Astrocyte (in vitro differentiated cells and primary cell): ENCODE results near the gene CALML6. TPM values are rescaled to one million over a fixed set of nuclear protein-coding genes. Genes with fewer than 3 reads are reported as not detected.

Experiments used
- DNase-seq: peaks from one replicate; pipeline ENCODE4 v3.0.0-alpha.2; 2010; ENCODE audit warnings: low read depth
- FAIRE-seq: peaks from 2 replicates; lab custom pipeline; 2011; peaks lifted over from hg19 to GRCh38; lab: Jason Lieb, UNC
- H2AFZ ChIP-seq: 2 replicates; pipeline ENCODE4 v1.6.0; 2012; ENCODE audit warnings: low read depth, low read length, inconsistent platforms
- H3K27ac ChIP-seq: 2 replicates; pipeline ENCODE4 v1.5.1; 2011; ENCODE audit warnings: low read depth, low read length, inconsistent platforms
- H3K27me3 ChIP-seq: 2 replicates; pipeline ENCODE4 v1.6.0; 2011; ENCODE audit warnings: low read length, inconsistent platforms; ENCODE audit not compliant: insufficient read depth
- H3K36me3 ChIP-seq: 2 replicates; pipeline ENCODE4 v1.5.1; 2011; ENCODE audit warnings: low read length, inconsistent platforms; ENCODE audit not compliant: insufficient read depth
- H3K4me1 ChIP-seq: 2 replicates; pipeline ENCODE4 v1.5.1; 2011; ENCODE audit warnings: low read length, inconsistent platforms; ENCODE audit not compliant: insufficient read depth
- H3K4me2 ChIP-seq: 2 replicates; pipeline ENCODE4 v1.6.0; 2012; ENCODE audit warnings: low read length, inconsistent platforms
- H3K4me3 ChIP-seq: 2 replicates; pipeline ENCODE4 v1.5.1; 2011; ENCODE audit warnings: low read depth, mild to moderate bottlenecking, low read length, inconsistent platforms; ENCODE audit not compliant: insufficient read depth
- H3K79me2 ChIP-seq: 2 replicates; pipeline ENCODE4 v1.6.0; 2012; ENCODE audit warnings: mild to moderate bottlenecking, low read length, inconsistent platforms; ENCODE audit not compliant: insufficient read depth
- H3K9ac ChIP-seq: 2 replicates; pipeline ENCODE4 v1.6.0; 2012; ENCODE audit warnings: mild to moderate bottlenecking, low read length, inconsistent platforms
- H3K9me3 ChIP-seq: 2 replicates; pipeline ENCODE4 v1.5.1; 2012; ENCODE audit warnings: low read depth, mild to moderate bottlenecking, low read length, inconsistent platforms; ENCODE audit not compliant: insufficient read depth
- H4K20me1 ChIP-seq: 2 replicates; pipeline ENCODE4 v1.6.0; 2012; ENCODE audit warnings: low read length, inconsistent platforms; ENCODE audit not compliant: insufficient read depth
- H3K27ac Mint-ChIP-seq: one replicate; pipeline ENCODE4 v1.8.0; 2021; ENCODE audit warnings: mild to moderate bottlenecking, mixed read lengths; ENCODE audit not compliant: unreplicated experiment
- H3K27me3 Mint-ChIP-seq: one replicate; pipeline ENCODE4 v1.8.0; 2021; ENCODE audit warnings: low read depth, mixed read lengths; ENCODE audit not compliant: unreplicated experiment
- H3K36me3 Mint-ChIP-seq: one replicate; pipeline ENCODE4 v1.8.0; 2021; ENCODE audit warnings: low read depth, mixed read lengths; ENCODE audit not compliant: unreplicated experiment
- H3K4me1 Mint-ChIP-seq: one replicate; pipeline ENCODE4 v1.8.0; 2021; ENCODE audit warnings: low read depth, mixed read lengths; ENCODE audit not compliant: unreplicated experiment
- H3K4me3 Mint-ChIP-seq: one replicate; pipeline ENCODE4 v1.8.0; 2021; ENCODE audit warnings: mild to moderate bottlenecking, moderate library complexity, mixed read lengths; ENCODE audit not compliant: unreplicated experiment
- H3K9me3 Mint-ChIP-seq: one replicate; pipeline ENCODE4 v1.8.0; 2021; ENCODE audit warnings: mild to moderate bottlenecking, mixed read lengths; ENCODE audit not compliant: unreplicated experiment
- CTCF ChIP-seq: IDR thresholded peaks from 2 replicates; pipeline ENCODE4 v1.5.1; 2011; ENCODE audit warnings: low read depth, mild to moderate bottlenecking, inconsistent platforms, low read length, moderate library complexity; ENCODE audit not compliant: insufficient read depth
- EZH2 ChIP-seq: IDR thresholded peaks from 2 replicates; pipeline ENCODE4 v1.6.1; 2012; ENCODE audit warnings: mild to moderate bottlenecking, low read length, inconsistent platforms; ENCODE audit not compliant: insufficient read depth
- total RNA-seq: library from RNA; stranded (reverse); gene quantifications from 2 replicates; pipeline ENCODE4 v1.2.1, GENCODE V29; 2021

The CALML6 gene
- total RNA-seq, 1 donor from 2014 or later: 0.91 TPM

- H3K36me3 ChIP-seq: no peaks in the 10 kb centered on the region
- H2AFZ ChIP-seq: no peak overlapping the region
- FAIRE-seq (no peak), DNase-seq (no peak)
- no peak overlapping the region for H3K4me3 Mint-ChIP-seq
- H3K79me2 ChIP-seq: no peaks in the 10 kb centered on the region
- H3K4me1 ChIP-seq: peaks cover 1% of the 10 kb centered on the region
- no peak overlapping the region for H3K27ac ChIP-seq
- H3K9ac ChIP-seq: no peak overlapping the region
- peaks cover 12% of the 10 kb centered on the region for H3K4me1 Mint-ChIP-seq
- H3K9me3 Mint-ChIP-seq: no peaks in the 10 kb centered on the region
- no peak overlapping the region for H3K4me3 ChIP-seq
- H3K27ac Mint-ChIP-seq: no peak overlapping the region
- no peaks in the 10 kb centered on the region for H3K9me3 ChIP-seq
- peaks cover 14% of the 10 kb centered on the region for H3K27me3 Mint-ChIP-seq
- no peaks in the 10 kb centered on the region for H3K36me3 Mint-ChIP-seq
- TF ChIP-seq EZH2 (no peak), CTCF (no peak)
- no peak overlapping the region for H3K4me2 ChIP-seq
- peaks cover 10% of the 10 kb centered on the region for H3K27me3 ChIP-seq
- no peaks in the 10 kb centered on the region for H4K20me1 ChIP-seq
These were observed 49.8 kb downstream of the CALML6 start for GRCh38 chr1:1964811-1965210.

GRCh38 chr1:1965546-1965945 is 50.5 kb downstream of the CALML6 start:
- no peak overlapping the region for H3K27ac ChIP-seq
- TF ChIP-seq CTCF (no peak), EZH2 (no peak)

GRCh38 chr1:1966071-1966740 is 51.1 kb downstream of the CALML6 start:
- H3K4me3 ChIP-seq: no peak overlapping the region
- H2AFZ ChIP-seq: no peak overlapping the region
- FAIRE-seq (no peak), DNase-seq (no peak)
- no peak overlapping the region for H3K9ac ChIP-seq
- no peak overlapping the region for H3K27ac ChIP-seq
- H3K36me3 Mint-ChIP-seq: no peaks in the 10 kb centered on the region
- H3K79me2 ChIP-seq: no peaks in the 10 kb centered on the region
- H3K27me3 ChIP-seq: peaks cover 5% of the 10 kb centered on the region
- H3K4me1 ChIP-seq: no peaks in the 10 kb centered on the region
- H3K27me3 Mint-ChIP-seq: peaks cover 9% of the 10 kb centered on the region
- peaks cover 3% of the 10 kb centered on the region for H3K9me3 ChIP-seq
- no peak overlapping the region for H3K27ac Mint-ChIP-seq
- TF ChIP-seq CTCF: no peak
- no peak for TF ChIP-seq EZH2
- H3K4me3 Mint-ChIP-seq: no peak overlapping the region
- no peaks in the 10 kb centered on the region for H3K36me3 ChIP-seq
- no peaks in the 10 kb centered on the region for H3K9me3 Mint-ChIP-seq
- H4K20me1 ChIP-seq: no peaks in the 10 kb centered on the region
- H3K4me2 ChIP-seq: no peak overlapping the region
- peaks cover 7% of the 10 kb centered on the region for H3K4me1 Mint-ChIP-seq

More at GRCh38 chr1:1965546-1965945, 50.5 kb downstream of the CALML6 start:
- Mint-ChIP-seq H3K4me3 (no peak overlapping the region), H3K27me3 (peaks cover 14% of the 10 kb centered on the region), H3K27ac (no peak overlapping the region), H3K9me3 (no peaks in the 10 kb centered on the region), H3K36me3 (no peaks in the 10 kb centered on the region), H3K4me1 (peaks cover 12% of the 10 kb centered on the region)
- Histone ChIP-seq H3K4me3 (no peak overlapping the region), H4K20me1 (no peaks in the 10 kb centered on the region), H3K4me2 (no peak overlapping the region), H3K9ac (no peak overlapping the region), H3K36me3 (no peaks in the 10 kb centered on the region), H3K4me1 (no peaks in the 10 kb centered on the region), H3K9me3 (no peaks in the 10 kb centered on the region), H3K79me2 (no peaks in the 10 kb centered on the region), H3K27me3 (peaks cover 9% of the 10 kb centered on the region), H2AFZ (no peak overlapping the region)
- FAIRE-seq (no peak), DNase-seq (no peak)
